ENCODE measurements around the gene BABAM2. TPM values are rescaled to one million over a fixed set of nuclear protein-coding genes. Genes with fewer than 3 reads are reported as not detected.

BABAM2 gene
- total RNA-seq, 1 donor from 2014 or later: 46.7 TPM

GRCh38 chr2:28287256-28287915 is 396.9 kb downstream of the BABAM2 start:
- intact Hi-C loops (cut with micrococcal nuclease): no loop called here
- H3K4me3 Mint-ChIP-seq: no peak overlapping the region
- no peak for DNase-seq
- H3K9me3 Mint-ChIP-seq: no peaks in the 10 kb centered on the region
- H3K36me3 Mint-ChIP-seq (ENCODE audit: low read depth): peaks cover 7% of the 10 kb centered on the region
- no peaks in the 10 kb centered on the region for H3K27me3 Mint-ChIP-seq
- peaks cover 1% of the 10 kb centered on the region for H3K4me1 Mint-ChIP-seq
- no peak overlapping the region for H3K27ac Mint-ChIP-seq

- DNase-seq: no peak
- Mint-ChIP-seq H3K4me3 (no peak overlapping the region), H3K27ac (no peak overlapping the region), H3K36me3 (ENCODE audit: low read depth) (peaks cover 7% of the 10 kb centered on the region), H3K27me3 (no peaks in the 10 kb centered on the region), H3K4me1 (peaks cover 10% of the 10 kb centered on the region), H3K9me3 (no peaks in the 10 kb centered on the region)
- intact Hi-C loops (cut with micrococcal nuclease): no loop called here
Measured at GRCh38 chr2:28288620-28289019, 398.1 kb downstream of the BABAM2 start.

- H3K4me3 Mint-ChIP-seq: no peak overlapping the region
- no peaks in the 10 kb centered on the region for H3K27me3 Mint-ChIP-seq
- DNase-seq: no peak
- intact Hi-C loops (cut with micrococcal nuclease): no loop called here
- no peak overlapping the region for H3K27ac Mint-ChIP-seq
- peaks cover 10% of the 10 kb centered on the region for H3K4me1 Mint-ChIP-seq
- peaks cover 5% of the 10 kb centered on the region for H3K36me3 Mint-ChIP-seq (ENCODE audit: low read depth)
- no peaks in the 10 kb centered on the region for H3K9me3 Mint-ChIP-seq
Measured at GRCh38 chr2:28291811-28292440, 401.4 kb downstream of the BABAM2 start.

GRCh38 chr2:28292491-28292890 is 402.0 kb downstream of the BABAM2 start:
- intact Hi-C loops (cut with micrococcal nuclease): no loop called here
- DNase-seq: no peak
- Mint-ChIP-seq H3K9me3 (no peaks in the 10 kb centered on the region), H3K27ac (no peak overlapping the region), H3K4me1 (peaks cover 10% of the 10 kb centered on the region), H3K4me3 (no peak overlapping the region), H3K36me3 (ENCODE audit: low read depth) (peaks cover 2% of the 10 kb centered on the region), H3K27me3 (no peaks in the 10 kb centered on the region)

GRCh38 chr2:28293416-28293815 is 402.9 kb downstream of the BABAM2 start:
- no peak overlapping the region for H3K27ac Mint-ChIP-seq

GRCh38 chr2:28294451-28294850 is 403.9 kb downstream of the BABAM2 start:
- no peak for DNase-seq
- Mint-ChIP-seq H3K27me3 (no peaks in the 10 kb centered on the region), H3K27ac (no peak overlapping the region), H3K4me1 (peaks cover 10% of the 10 kb centered on the region), H3K36me3 (ENCODE audit: low read depth) (peaks cover 5% of the 10 kb centered on the region), H3K9me3 (no peaks in the 10 kb centered on the region), H3K4me3 (no peak overlapping the region)
- intact Hi-C loops (cut with micrococcal nuclease): no loop called here

More at GRCh38 chr2:28293416-28293815, 402.9 kb downstream of the BABAM2 start:
- no peaks in the 10 kb centered on the region for H3K27me3 Mint-ChIP-seq
- no peak for DNase-seq
- peaks cover 10% of the 10 kb centered on the region for H3K4me1 Mint-ChIP-seq
- no peak overlapping the region for H3K4me3 Mint-ChIP-seq
- no peaks in the 10 kb centered on the region for H3K9me3 Mint-ChIP-seq
- intact Hi-C loops (cut with micrococcal nuclease): no loop called here
- H3K36me3 Mint-ChIP-seq (ENCODE audit: low read depth): peaks cover 5% of the 10 kb centered on the region

- intact Hi-C loops (cut with micrococcal nuclease): no loop called here
- Mint-ChIP-seq H3K9me3 (no peaks in the 10 kb centered on the region), H3K4me1 (peaks cover 14% of the 10 kb centered on the region), H3K27me3 (no peaks in the 10 kb centered on the region), H3K27ac (no peak overlapping the region), H3K4me3 (no peak overlapping the region), H3K36me3 (ENCODE audit: low read depth) (peaks cover 8% of the 10 kb centered on the region)
- DNase-seq: no peak
Measured at GRCh38 chr2:28296243-28296642, 405.7 kb downstream of the BABAM2 start.

GRCh38 chr2:28296904-28297303 is 406.4 kb downstream of the BABAM2 start:
- Mint-ChIP-seq H3K4me1 (peaks cover 14% of the 10 kb centered on the region), H3K27ac (no peak overlapping the region), H3K27me3 (no peaks in the 10 kb centered on the region)

GRCh38 chr2:28297531-28297930 is 407.0 kb downstream of the BABAM2 start:
- Mint-ChIP-seq H3K36me3 (ENCODE audit: low read depth) (peaks cover 15% of the 10 kb centered on the region), H3K4me3 (no peak overlapping the region), H3K27me3 (no peaks in the 10 kb centered on the region), H3K4me1 (peaks cover 12% of the 10 kb centered on the region), H3K9me3 (no peaks in the 10 kb centered on the region), H3K27ac (no peak overlapping the region)
- DNase-seq: no peak
- intact Hi-C loops (cut with micrococcal nuclease): no loop called here

More at GRCh38 chr2:28296904-28297303, 406.4 kb downstream of the BABAM2 start:
- intact Hi-C loops (cut with micrococcal nuclease): no loop called here
- no peak overlapping the region for H3K4me3 Mint-ChIP-seq
- no peaks in the 10 kb centered on the region for H3K9me3 Mint-ChIP-seq
- peaks cover 13% of the 10 kb centered on the region for H3K36me3 Mint-ChIP-seq (ENCODE audit: low read depth)
- no peak for DNase-seq

- no peak for DNase-seq
- Mint-ChIP-seq H3K4me1 (peaks cover 6% of the 10 kb centered on the region), H3K27me3 (no peaks in the 10 kb centered on the region), H3K27ac (no peak overlapping the region), H3K4me3 (no peak overlapping the region), H3K9me3 (no peaks in the 10 kb centered on the region), H3K36me3 (ENCODE audit: low read depth) (peaks cover 16% of the 10 kb centered on the region)
- intact Hi-C loops (cut with micrococcal nuclease): no loop called here
Measured at GRCh38 chr2:28298406-28298805, 407.9 kb downstream of the BABAM2 start.

GRCh38 chr2:28300485-28301341 is 410.2 kb downstream of the BABAM2 start:
- Mint-ChIP-seq H3K27me3 (no peaks in the 10 kb centered on the region), H3K36me3 (ENCODE audit: low read depth) (peaks cover 25% of the 10 kb centered on the region), H3K4me1 (peaks cover 5% of the 10 kb centered on the region), H3K27ac (no peak overlapping the region), H3K4me3 (no peak overlapping the region), H3K9me3 (no peaks in the 10 kb centered on the region)
- intact Hi-C loops (cut with micrococcal nuclease): no loop called here
- no peak for DNase-seq

GRCh38 chr2:28305202-28305601 is 414.7 kb downstream of the BABAM2 start:
- intact Hi-C loops (cut with micrococcal nuclease): no loop called here
- H3K27me3 Mint-ChIP-seq: no peaks in the 10 kb centered on the region
- H3K27ac Mint-ChIP-seq: no peak overlapping the region
- H3K9me3 Mint-ChIP-seq: no peaks in the 10 kb centered on the region
- H3K36me3 Mint-ChIP-seq (ENCODE audit: low read depth): peaks cover 34% of the 10 kb centered on the region
- DNase-seq: no peak
- peaks cover 4% of the 10 kb centered on the region for H3K4me1 Mint-ChIP-seq
- H3K4me3 Mint-ChIP-seq: no peak overlapping the region

GRCh38 chr2:28310107-28310506 is 419.6 kb downstream of the BABAM2 start:
- intact Hi-C loops (cut with micrococcal nuclease): no loop called here
- DNase-seq: no peak
- H3K27ac Mint-ChIP-seq: no peak overlapping the region

GRCh38 chr2:28311660-28312249 is 421.2 kb downstream of the BABAM2 start:
- peaks cover 9% of the 10 kb centered on the region for H3K4me1 Mint-ChIP-seq
- H3K9me3 Mint-ChIP-seq: no peaks in the 10 kb centered on the region
- H3K27me3 Mint-ChIP-seq: no peaks in the 10 kb centered on the region
- H3K36me3 Mint-ChIP-seq (ENCODE audit: low read depth): peaks cover 17% of the 10 kb centered on the region
- intact Hi-C loops (cut with micrococcal nuclease): no loop called here
- no peak for DNase-seq
- no peak overlapping the region for H3K27ac Mint-ChIP-seq
- no peak overlapping the region for H3K4me3 Mint-ChIP-seq

More at GRCh38 chr2:28310107-28310506, 419.6 kb downstream of the BABAM2 start:
- no peaks in the 10 kb centered on the region for H3K27me3 Mint-ChIP-seq
- H3K4me1 Mint-ChIP-seq: peaks cover 9% of the 10 kb centered on the region
- no peaks in the 10 kb centered on the region for H3K9me3 Mint-ChIP-seq
- no peak overlapping the region for H3K4me3 Mint-ChIP-seq
- peaks cover 20% of the 10 kb centered on the region for H3K36me3 Mint-ChIP-seq (ENCODE audit: low read depth)

Measured in activated CD4-positive, alpha-beta T cell treated with anti-CD3 and anti-CD28 coated beads, Interleukin-2, amount 10 ng/mL, durations not matched to agents 24 days and 14 days (primary cell).